HCT116 (cell line): Measurements from ENCODE around the gene EEFSEC. TPM values are rescaled to one million over a fixed set of nuclear protein-coding genes. Genes with fewer than 3 reads are reported as not detected.

Experiments used
- ATAC-seq: fragments of 200-7000 bp; cut with Tn5 transposase; 2 replicates; pipeline ENCODE4 v1.9.1; 2020; ENCODE audit warnings: mild to moderate bottlenecking, moderate library complexity
- BruUV-seq: library from RNA; stranded (reverse); fragments of 400-500 nt; replicated peaks from 2 replicates; lab custom pipeline; 2021; lab: Mats Ljungman, UMichigan
- CTCF ChIA-PET: fragments of 300-600 bp; sonication (Branson Sonifier 250); formaldehyde crosslinking; loops from one replicate; lab custom pipeline; 2021; ENCODE audit warnings: antibody characterized with exemption; lab: Charles Lee
- POLR2A ChIA-PET: fragments of 300-600, 350-600 bp; sonication (Branson Sonifier 250); formaldehyde crosslinking; loops from one replicate; lab custom pipeline; 2021; ENCODE audit warnings: antibody characterized with exemption; lab: Charles Lee
- RAD21 ChIA-PET, 2 experiments: fragments of 300-600 bp; sonication (Branson Sonifier 250); formaldehyde crosslinking; loops; one replicate each; lab custom pipeline; 2023; ENCODE audit warnings: low total read pairs in 2 of 2; ENCODE audit not compliant: uncharacterized antibody in 2 of 2, unreplicated experiment in 2 of 2, low non-redundant PET in 1 of 2; lab: Charles Lee
- DNase-seq: peaks from one replicate; pipeline ENCODE4 v3.0.0-alpha.2; 2010; ENCODE audit warnings: low read depth, low spot score
- H2AFZ ChIP-seq: fragments of 200-600 bp; shearing (Covaris generic), sonication (generic); 2 replicates; pipeline ENCODE4 v1.6.1; 2017; ENCODE audit warnings: low read depth, mixed run types, mixed read lengths, antibody characterized with exemption, low read length; ENCODE audit not compliant: poor library complexity, severe bottlenecking
- H3K27ac ChIP-seq: 2 replicates; pipeline ENCODE4 v1.5.1; 2012; ENCODE audit warnings: low read depth, low read length
- H3K27me3 ChIP-seq: fragments of 200-600 bp; sonication (generic); 2 replicates; pipeline ENCODE4 v1.6.1; 2016; ENCODE audit warnings: mixed run types, low read length, mixed read lengths; ENCODE audit not compliant: insufficient read depth
- H3K36me3 ChIP-seq, 2 experiments: fragments of 200-500 bp in 1 of 2; fragments of 200-600 bp in 1 of 2; sonication (Bioruptor generic) in 1 of 2; sonication (generic) in 1 of 2; 2 replicates each; pipeline versions ENCODE4 v1.5.1 to v1.6.1; 2014 to 2016; ENCODE audit warnings: low read length in 2 of 2, inconsistent platforms in 1 of 2, mixed read lengths in 1 of 2, mixed run types in 1 of 2; ENCODE audit not compliant: insufficient read depth in 2 of 2, control insufficient read depth in 1 of 2
- H3K4me1 ChIP-seq, 2 experiments: fragments of 200-600 bp in 1 of 2; sonication (generic) in 1 of 2; 2 replicates each; pipeline versions ENCODE4 v1.5.1 to v1.6.1; 2012 to 2017; ENCODE audit warnings: low read length in 2 of 2, inconsistent platforms in 1 of 2, mild to moderate bottlenecking in 1 of 2, mixed read lengths in 1 of 2, mixed run types in 1 of 2, moderate library complexity in 1 of 2; ENCODE audit not compliant: insufficient read depth in 2 of 2, control insufficient read depth in 1 of 2
- H3K4me2 ChIP-seq: fragments of 200-600 bp; sonication (generic); 2 replicates; pipeline ENCODE4 v1.6.1; 2017; ENCODE audit warnings: mixed run types, low read length, mixed read lengths
- H3K4me3 ChIP-seq, 2 experiments: fragments of 200-600 bp in 1 of 2; sonication (generic) in 1 of 2; replicated peaks in 1 of 2; 2 replicates each; pipeline ENCODE4 v1.5.1; 2011 to 2016; ENCODE audit warnings: low read length in 2 of 2, control low read depth in 1 of 2, low read depth in 1 of 2, mild to moderate bottlenecking in 1 of 2, mixed read lengths in 1 of 2, mixed run types in 1 of 2
- H3K79me2 ChIP-seq: fragments of 200-600 bp; sonication (generic); 2 replicates; pipeline ENCODE4 v1.6.1; 2017; ENCODE audit warnings: mild to moderate bottlenecking, mixed run types, low read length, moderate library complexity, mixed read lengths; ENCODE audit not compliant: insufficient read depth
- H3K9ac ChIP-seq: fragments of 200-600 bp; sonication (generic); 2 replicates; pipeline ENCODE4 v1.6.1; 2016; ENCODE audit warnings: low read length, mixed read lengths
- H3K9me2 ChIP-seq: fragments of 200-600 bp; sonication (generic), shearing (Covaris generic); 2 replicates; pipeline ENCODE4 v1.6.1; 2017; ENCODE audit warnings: mixed run types, mild to moderate bottlenecking, moderate library complexity; ENCODE audit not compliant: insufficient read depth
- H3K9me3 ChIP-seq, 2 experiments: fragments of 200-500 bp in 1 of 2; fragments of 200-600 bp in 1 of 2; sonication (Bioruptor generic) in 1 of 2; sonication (generic) in 1 of 2; 2 replicates each; pipeline ENCODE4 v1.6.1; 2014 to 2017; ENCODE audit warnings: low read length in 2 of 2, mixed read lengths in 2 of 2, inconsistent platforms in 1 of 2, low read depth in 1 of 2, mild to moderate bottlenecking in 1 of 2, mixed run types in 1 of 2, moderate library complexity in 1 of 2; ENCODE audit not compliant: control insufficient read depth in 1 of 2, insufficient read depth in 1 of 2
- H4K20me1 ChIP-seq: fragments of 200-600 bp; sonication (generic), shearing (Covaris generic); 2 replicates; pipeline ENCODE4 v1.6.1; 2017; ENCODE audit warnings: mixed run types, mild to moderate bottlenecking, moderate library complexity; ENCODE audit not compliant: insufficient read depth
- CBX3 ChIP-seq: IDR thresholded peaks from 2 replicates; pipeline ENCODE4 v1.6.1; 2012; ENCODE audit warnings: low read depth
- CEBPB ChIP-seq: IDR thresholded peaks from 2 replicates; pipeline ENCODE4 v1.6.1; 2012; ENCODE audit warnings: low read depth
- ELF1 ChIP-seq: IDR thresholded peaks from 2 replicates; pipeline ENCODE4 v1.6.1; 2012; ENCODE audit warnings: low read depth, borderline replicate concordance
- EZH2 ChIP-seq: fragments of 200-600 bp; sonication (generic); IDR thresholded peaks from 2 replicates; pipeline ENCODE4 v1.6.1; 2017; ENCODE audit warnings: antibody characterized with exemption, mixed run types
- FOSL1 ChIP-seq: IDR thresholded peaks from 2 replicates; pipeline ENCODE4 v1.6.1; 2012; ENCODE audit warnings: low read depth
- JUND ChIP-seq: IDR thresholded peaks from 2 replicates; pipeline ENCODE4 v1.6.1; 2012
- POLR2A ChIP-seq: IDR thresholded peaks from 2 replicates; pipeline ENCODE4 v1.7.0; 2011; ENCODE audit warnings: borderline replicate concordance; ENCODE audit not compliant: insufficient read depth, insufficient read length; ENCODE audit errors: extremely low read depth
- RAD21 ChIP-seq: IDR thresholded peaks from 2 replicates; pipeline ENCODE4 v1.6.1; 2012; ENCODE audit warnings: low read depth, mild to moderate bottlenecking
- SIN3A ChIP-seq: IDR thresholded peaks from 2 replicates; pipeline ENCODE4 v1.6.1; 2012; ENCODE audit warnings: low read depth
- SRF ChIP-seq: IDR thresholded peaks from 2 replicates; pipeline ENCODE4 v1.6.1; 2012; ENCODE audit warnings: low read depth
- YY1 ChIP-seq: IDR thresholded peaks from 2 replicates; pipeline ENCODE4 v1.6.1; 2011; ENCODE audit warnings: low read length, low read depth, moderate library complexity, mild to moderate bottlenecking; ENCODE audit not compliant: insufficient replicate concordance; ENCODE audit errors: extremely low read depth
- ZFX ChIP-seq: fragments of 450-650 bp; IDR thresholded peaks from 2 replicates; pipeline ENCODE4 v1.6.1; 2017
- ZNF274 ChIP-seq: fragments of 200-500 bp; sonication (Bioruptor generic); IDR thresholded peaks from 2 replicates; pipeline ENCODE4 v1.6.1; 2014; ENCODE audit warnings: mild to moderate bottlenecking, low read depth, low read length, inconsistent platforms
- intact Hi-C: fragments of 100-400 bp; cut with micrococcal nuclease; formaldehyde crosslinking; loops from 2 replicates; pipeline ENCODE4 v1.10.0; 2022
- total RNA-seq: library from RNA; stranded (reverse); gene quantifications from one replicate; pipeline ENCODE4 v1.2.1, GENCODE V29; 2021; ENCODE audit not compliant: unreplicated experiment
- TF ChIP-seq, protein P1 (sequence below): IDR thresholded peaks from 2 replicates; pipeline ENCODE4 v1.6.1; 2012
- TF ChIP-seq, protein P2 (sequence below), 3 experiments: fragments of 200-600 bp in 1 of 3; sonication (generic) in 1 of 3; IDR thresholded peaks in 2 of 3; conservative IDR thresholded peaks in 1 of 3; 2 replicates each; pipeline ENCODE4 v1.5.1; 2012 to 2017; ENCODE audit warnings: low read depth in 2 of 3, low read length in 2 of 3, antibody characterized with exemption in 1 of 3, borderline replicate concordance in 1 of 3, control low read depth in 1 of 3, mild to moderate bottlenecking in 1 of 3, mixed read lengths in 1 of 3, mixed run types in 1 of 3, moderate library complexity in 1 of 3; ENCODE audit not compliant: insufficient read depth in 1 of 3

Gene EEFSEC
- total RNA-seq, 1 experiment from 2014 or later = 16.1 TPM

DNA sequence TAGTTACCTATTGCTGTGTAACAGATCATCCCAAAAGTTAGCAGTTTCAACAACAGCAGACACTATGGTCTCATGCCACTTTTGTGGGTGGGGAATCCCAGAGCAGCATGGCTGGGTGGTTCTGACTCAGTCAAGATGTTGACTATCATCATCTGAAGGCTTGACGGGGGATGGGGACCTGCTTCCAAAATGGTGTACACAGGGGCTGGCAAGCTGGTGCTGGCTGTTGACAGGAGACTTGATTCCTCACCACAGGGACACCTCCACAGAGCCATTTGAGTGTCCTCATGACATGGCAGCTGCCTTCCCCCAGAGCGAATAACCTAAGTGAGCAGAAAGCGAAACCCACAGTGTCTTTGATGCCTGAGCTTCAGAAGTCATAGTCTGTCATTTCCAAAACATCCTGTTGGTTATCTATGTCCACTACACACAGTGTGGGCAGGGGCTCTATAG, 294.3 kb downstream of the EEFSEC start:
- Histone ChIP-seq H3K9me2 (no peaks in the 10 kb centered on the region), H4K20me1 (no peaks in the 10 kb centered on the region), H3K4me2 (no peak overlapping the region), H3K4me1 (no peaks in the 10 kb centered on the region), H2AFZ (no peak overlapping the region), H3K36me3 (no peaks in the 10 kb centered on the region), H3K9ac (no peak overlapping the region), H3K27me3 (peaks cover 4% of the 10 kb centered on the region; the same call in 1 of the 2 replicates), H3K27ac (no peak overlapping the region), H3K79me2 (no peaks in the 10 kb centered on the region), H3K9me3 (no peaks in the 10 kb centered on the region; a peak in 1 of 4 replicates), H3K4me3 (no peak overlapping the region)
- intact Hi-C loops = no loop called here
- ATAC-seq (no peak), DNase-seq (no peak)
- ChIA-PET CTCF (interaction anchor here (2.2 kb wide), 1 partner anchor 9 kb away, joined by 7 read pairs; no protein-coding TSS in a partner anchor), RAD21 (no interaction called here), POLR2A (no interaction called here)
- TF ChIP-seq POLR2A = no peak
- no peak for TF ChIP-seq ZFX
- TF ChIP-seq, protein P1, sequence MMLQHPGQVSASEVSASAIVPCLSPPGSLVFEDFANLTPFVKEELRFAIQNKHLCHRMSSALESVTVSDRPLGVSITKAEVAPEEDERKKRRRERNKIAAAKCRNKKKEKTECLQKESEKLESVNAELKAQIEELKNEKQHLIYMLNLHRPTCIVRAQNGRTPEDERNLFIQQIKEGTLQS = no peak
- TF ChIP-seq FOSL1 = no peak
- no peak for TF ChIP-seq ELF1
- no peak for TF ChIP-seq YY1
- no peak for TF ChIP-seq SRF
- TF ChIP-seq, protein P2, sequence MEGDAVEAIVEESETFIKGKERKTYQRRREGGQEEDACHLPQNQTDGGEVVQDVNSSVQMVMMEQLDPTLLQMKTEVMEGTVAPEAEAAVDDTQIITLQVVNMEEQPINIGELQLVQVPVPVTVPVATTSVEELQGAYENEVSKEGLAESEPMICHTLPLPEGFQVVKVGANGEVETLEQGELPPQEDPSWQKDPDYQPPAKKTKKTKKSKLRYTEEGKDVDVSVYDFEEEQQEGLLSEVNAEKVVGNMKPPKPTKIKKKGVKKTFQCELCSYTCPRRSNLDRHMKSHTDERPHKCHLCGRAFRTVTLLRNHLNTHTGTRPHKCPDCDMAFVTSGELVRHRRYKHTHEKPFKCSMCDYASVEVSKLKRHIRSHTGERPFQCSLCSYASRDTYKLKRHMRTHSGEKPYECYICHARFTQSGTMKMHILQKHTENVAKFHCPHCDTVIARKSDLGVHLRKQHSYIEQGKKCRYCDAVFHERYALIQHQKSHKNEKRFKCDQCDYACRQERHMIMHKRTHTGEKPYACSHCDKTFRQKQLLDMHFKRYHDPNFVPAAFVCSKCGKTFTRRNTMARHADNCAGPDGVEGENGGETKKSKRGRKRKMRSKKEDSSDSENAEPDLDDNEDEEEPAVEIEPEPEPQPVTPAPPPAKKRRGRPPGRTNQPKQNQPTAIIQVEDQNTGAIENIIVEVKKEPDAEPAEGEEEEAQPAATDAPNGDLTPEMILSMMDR (IDR thresholded peaks at IDR 0.05 in 2 of 3, conservative IDR thresholded peaks at IDR 0.05 in 1 of 3; ENCODE audit: borderline replicate concordance in 1 of 3, insufficient read depth in 1 of 3, low read depth in 2 of 3, low read length in 2 of 3) = no peak
- no peak for TF ChIP-seq EZH2
- TF ChIP-seq RAD21 = no peak
- no peak for TF ChIP-seq CEBPB
- TF ChIP-seq ZNF274 = no peak
- TF ChIP-seq SIN3A = no peak
- no peak for TF ChIP-seq JUND
- no peak for TF ChIP-seq CBX3
- BruUV-seq = no TSS peak
